HCT116 (cell line): ENCODE data around the gene NR2C2.

Source experiments
- CTCF ChIP-seq, 3 experiments: fragments of 200-600 bp in 1 of 3; sonication (generic) in 1 of 3; IDR thresholded peaks in 2 of 3; conservative IDR thresholded peaks in 1 of 3; 2 replicates each; pipeline ENCODE4 v1.5.1; 2012 to 2017; ENCODE audit warnings: low read depth in 2 of 3, low read length in 2 of 3, antibody characterized with exemption in 1 of 3, borderline replicate concordance in 1 of 3, control low read depth in 1 of 3, mild to moderate bottlenecking in 1 of 3, mixed read lengths in 1 of 3, mixed run types in 1 of 3, moderate library complexity in 1 of 3; ENCODE audit not compliant: insufficient read depth in 1 of 3
- EGR1 ChIP-seq: IDR thresholded peaks from 2 replicates; pipeline ENCODE4 v1.6.1; 2012; ENCODE audit warnings: low read depth
- EZH2 ChIP-seq: fragments of 200-600 bp; sonication (generic); IDR thresholded peaks from 2 replicates; pipeline ENCODE4 v1.6.1; 2017; ENCODE audit warnings: antibody characterized with exemption, mixed run types
- EZH2phosphoT487 ChIP-seq: fragments of 200-600 bp; IDR thresholded peaks from 2 replicates; pipeline ENCODE4 v1.6.1; 2018; ENCODE audit warnings: antibody characterized with exemption, borderline replicate concordance
- MAX ChIP-seq: IDR thresholded peaks from 2 replicates; pipeline ENCODE4 v1.6.1; 2012
- POLR2A ChIP-seq: IDR thresholded peaks from 2 replicates; pipeline ENCODE4 v1.7.0; 2011; ENCODE audit warnings: borderline replicate concordance; ENCODE audit not compliant: insufficient read depth, insufficient read length; ENCODE audit errors: extremely low read depth
- POLR2AphosphoS5 ChIP-seq: IDR thresholded peaks from 2 replicates; pipeline ENCODE4 v1.6.1; 2011; ENCODE audit warnings: mild to moderate bottlenecking, low read depth, low read length, moderate library complexity
- RAD21 ChIP-seq: IDR thresholded peaks from 2 replicates; pipeline ENCODE4 v1.6.1; 2012; ENCODE audit warnings: low read depth, mild to moderate bottlenecking
- SIN3A ChIP-seq: IDR thresholded peaks from 2 replicates; pipeline ENCODE4 v1.6.1; 2012; ENCODE audit warnings: low read depth
- SP1 ChIP-seq: IDR thresholded peaks from 2 replicates; pipeline ENCODE4 v1.6.1; 2012; ENCODE audit warnings: low read depth
- SRF ChIP-seq: IDR thresholded peaks from 2 replicates; pipeline ENCODE4 v1.6.1; 2012; ENCODE audit warnings: low read depth
- TCF7L2 ChIP-seq: IDR thresholded peaks from 2 replicates; pipeline ENCODE4 v1.7.0; 2011; ENCODE audit warnings: borderline replicate concordance, inconsistent platforms; ENCODE audit not compliant: insufficient read depth, insufficient read length; ENCODE audit errors: extremely low read depth
- YY1 ChIP-seq: IDR thresholded peaks from 2 replicates; pipeline ENCODE4 v1.6.1; 2011; ENCODE audit warnings: low read length, low read depth, moderate library complexity, mild to moderate bottlenecking; ENCODE audit not compliant: insufficient replicate concordance; ENCODE audit errors: extremely low read depth
- ZBTB33 ChIP-seq: IDR thresholded peaks from 2 replicates; pipeline ENCODE4 v1.6.1; 2011; ENCODE audit warnings: mild to moderate bottlenecking, low read length, moderate library complexity; ENCODE audit not compliant: insufficient replicate concordance; ENCODE audit errors: extremely low read depth

GRCh38 chr3:14927308-14927707, 20.1 kb upstream of the NR2C2 start:
- TF ChIP-seq POLR2AphosphoS5 (no peak), POLR2A (no peak), CTCF (IDR thresholded peaks at IDR 0.05 in 2 of 3, conservative IDR thresholded peaks at IDR 0.05 in 1 of 3; ENCODE audit: borderline replicate concordance in 1 of 3, insufficient read depth in 1 of 3, low read depth in 2 of 3, low read length in 2 of 3) (no peak), EZH2 (no peak), EZH2phosphoT487 (no peak), MAX (no peak), EGR1 (no peak), RAD21 (no peak), SP1 (no peak), ZBTB33 (no peak), YY1 (no peak), SRF (no peak), TCF7L2 (no peak), SIN3A (no peak)
